Lower lobe of right lung (tissue), 2 donors: ENCODE measurements around the gene GNAZ. TPM values are rescaled to one million over a fixed set of nuclear protein-coding genes. Genes with fewer than 3 reads are reported as not detected.

Experiments used
- ATAC-seq, 2 donors: fragments of 200-7000 bp; cut with Tn5 transposase; one replicate each; pipeline ENCODE4 v1.9.1; 2020 to 2022; ENCODE audit warnings: mild to moderate bottlenecking in 2 of 2, moderate library complexity in 2 of 2
- DNase-seq: peaks from one replicate; pipeline ENCODE4 v3.0.0-alpha.2; 2020
- H3K27ac ChIP-seq: fragments of 200-600 bp; one replicate; pipeline ENCODE4 v1.8.0; 2022
- H3K27me3 ChIP-seq: fragments of 200-600 bp; one replicate; pipeline ENCODE4 v1.8.0; 2022; ENCODE audit warnings: low read depth
- H3K36me3 ChIP-seq: fragments of 200-600 bp; one replicate; pipeline ENCODE4 v1.8.0; 2022; ENCODE audit warnings: mild to moderate bottlenecking
- H3K4me1 ChIP-seq: fragments of 200-600 bp; one replicate; pipeline ENCODE4 v1.8.0; 2022
- H3K4me3 ChIP-seq: fragments of 200-600 bp; one replicate; pipeline ENCODE4 v1.8.0; 2022; ENCODE audit warnings: mild to moderate bottlenecking
- H3K9me3 ChIP-seq: fragments of 200-600 bp; one replicate; pipeline ENCODE4 v1.8.0; 2022
- CTCF ChIP-seq: fragments of 200-600 bp; IDR thresholded peaks from one replicate; pipeline ENCODE4 v1.8.0; 2022; ENCODE audit warnings: antibody characterized with exemption, mild to moderate bottlenecking
- intact Hi-C: fragments of 100-400 bp; cut with DNase I; formaldehyde crosslinking; loops from one replicate; pipeline ENCODE4 v1.11.0; 2022
- total RNA-seq: library from RNA; stranded (reverse); fragmentation: NEBNext Ultra II Directional; extraction: Animal tissue kit (Norgen Biotek cat#: 25700); gene quantifications from one replicate; pipeline ENCODE4 v1.2.1, GENCODE V29; 2021
- donor health status: DM: no; HTN: yes; CAD: no; lungs with severe emphysema.

GNAZ gene
- total RNA-seq, 1 donor from 2014 or later = 2.4 TPM

GRCh38 chr22:23164091-23164490 is 93.8 kb downstream of the GNAZ start:
- DNase-seq (no peak), ATAC-seq (no peak)
- intact Hi-C loops = no loop called here
- no peak overlapping the region for H3K4me3 ChIP-seq
- no peaks in the 10 kb centered on the region for H3K27me3 ChIP-seq
- H3K27ac ChIP-seq = peak overlapping the region; percentile 18
- H3K4me1 ChIP-seq = peaks cover 8% of the 10 kb centered on the region
- no peaks in the 10 kb centered on the region for H3K9me3 ChIP-seq
- H3K36me3 ChIP-seq = no peaks in the 10 kb centered on the region
- TF ChIP-seq CTCF = no peak

- H3K4me1 ChIP-seq = peaks cover 8% of the 10 kb centered on the region
- H3K4me3 ChIP-seq = no peak overlapping the region
- DNase-seq (no peak), ATAC-seq (no peak)
- H3K36me3 ChIP-seq = no peaks in the 10 kb centered on the region
- no peaks in the 10 kb centered on the region for H3K27me3 ChIP-seq
- no peak for TF ChIP-seq CTCF
- intact Hi-C loops = no loop called here
- H3K27ac ChIP-seq = no peak overlapping the region
- H3K9me3 ChIP-seq = no peaks in the 10 kb centered on the region
Measured at GRCh38 chr22:23166042-23166831, 95.9 kb downstream of the GNAZ start.

DNA sequence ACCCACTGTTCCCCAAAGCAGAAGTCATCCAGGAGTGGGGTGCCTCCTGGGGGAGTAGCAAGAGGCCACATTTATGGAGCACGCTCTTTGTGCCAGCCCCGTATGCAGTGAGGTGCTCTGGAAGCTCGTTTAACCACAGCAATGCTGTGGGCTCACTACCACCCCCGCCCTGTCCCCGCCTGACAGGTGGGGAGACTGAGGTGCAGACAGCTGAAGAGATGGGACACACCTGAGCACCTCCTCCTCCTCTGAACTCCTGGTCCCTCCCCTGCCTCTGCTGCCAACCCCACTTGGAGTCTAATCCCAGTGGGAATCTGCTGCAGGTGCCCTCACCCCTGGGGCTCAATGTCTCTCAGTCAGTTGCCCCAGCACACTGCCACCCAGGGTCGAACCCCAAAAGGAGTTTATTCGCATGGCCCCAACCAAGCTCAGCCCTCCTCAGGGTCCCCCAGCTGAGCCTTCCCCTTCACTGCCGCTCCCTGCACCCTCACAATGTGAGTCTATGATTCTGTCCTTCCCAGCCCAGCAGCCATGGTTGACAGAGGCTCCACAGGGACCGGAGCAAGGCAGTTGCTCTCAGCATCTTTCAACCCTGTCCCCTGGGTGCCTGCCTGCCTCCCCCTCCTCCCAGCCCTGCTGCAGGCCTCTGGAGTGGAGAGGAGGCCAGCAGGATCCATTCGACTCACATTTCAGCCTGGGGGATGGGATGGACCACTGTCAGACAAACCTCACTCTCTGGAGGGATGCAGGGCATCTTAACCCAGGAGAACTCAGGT is 96.7 kb downstream of the GNAZ start:
- no peak for ATAC-seq
- H3K4me3 ChIP-seq = no peak overlapping the region
- intact Hi-C loops = no loop called here
- H3K27ac ChIP-seq = no peak overlapping the region
- H3K27me3 ChIP-seq = no peaks in the 10 kb centered on the region
- no peak for TF ChIP-seq CTCF
- no peak for DNase-seq
- H3K4me1 ChIP-seq = peaks cover 8% of the 10 kb centered on the region
- H3K36me3 ChIP-seq = no peaks in the 10 kb centered on the region
- H3K9me3 ChIP-seq = no peaks in the 10 kb centered on the region

- Histone ChIP-seq H3K36me3 (no peaks in the 10 kb centered on the region), H3K27me3 (no peaks in the 10 kb centered on the region), H3K4me3 (no peak overlapping the region), H3K4me1 (peaks cover 7% of the 10 kb centered on the region), H3K27ac (no peak overlapping the region), H3K9me3 (no peaks in the 10 kb centered on the region)
- ATAC-seq = no peak
- DNase-seq = no peak
- TF ChIP-seq CTCF = no peak
- intact Hi-C loops = no loop called here
Measured at GRCh38 chr22:23168391-23169042, 98.2 kb downstream of the GNAZ start.

DNA sequence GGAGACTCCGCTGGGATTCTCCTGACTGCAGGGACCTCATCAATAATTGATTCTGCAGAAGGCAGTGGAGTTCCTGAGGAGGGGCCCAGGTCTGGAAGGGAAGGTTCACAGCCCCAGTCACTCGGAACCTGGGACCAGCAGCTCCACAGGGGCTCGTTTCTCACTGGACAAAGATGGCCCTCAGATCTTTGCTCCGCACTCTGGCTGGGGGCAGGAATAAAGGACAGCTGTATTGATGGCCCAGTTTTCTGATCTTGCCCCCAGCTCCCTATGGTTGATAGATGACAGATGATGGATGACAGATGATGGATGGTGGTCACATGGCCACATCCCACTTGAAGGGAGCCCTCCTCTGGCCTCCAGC is 98.7 kb downstream of the GNAZ start:
- no peaks in the 10 kb centered on the region for H3K27me3 ChIP-seq
- TF ChIP-seq CTCF = no peak
- ATAC-seq = no peak
- H3K36me3 ChIP-seq = no peaks in the 10 kb centered on the region
- H3K4me1 ChIP-seq = peaks cover 1% of the 10 kb centered on the region
- no peaks in the 10 kb centered on the region for H3K9me3 ChIP-seq
- DNase-seq = no peak
- intact Hi-C loops = no loop called here
- H3K27ac ChIP-seq = no peak overlapping the region
- no peak overlapping the region for H3K4me3 ChIP-seq

Other genes with a start within 250 kb of the GNAZ start
- gene IGLL5, start 182.7 kb upstream of the GNAZ start, total RNA-seq = 11.1 TPM
- 2.0 TPM for gene RSPH14, start 71.5 kb downstream of the GNAZ start, total RNA-seq
- 9.6 TPM for gene RAB36, start 75.0 kb downstream of the GNAZ start, total RNA-seq
- gene BCR, start 110.0 kb downstream of the GNAZ start, total RNA-seq = 57.2 TPM